HG02623 (cell line): Measurements from ENCODE around the gene DYNC1H1.
"Not testable (repeated sequence)": the region's sequence is repeated elsewhere in the genome, so short reads cannot be mapped to it uniquely, and the experiment has no call there.

Source experiments
- ATAC-seq: cut with Tn5 transposase; IDR thresholded peaks from one replicate; pipeline ENCODE4 v1.9.1; 2021; ENCODE audit warnings: moderate library complexity; ENCODE audit not compliant: unreplicated experiment

DYNC1H1 gene

DNA sequence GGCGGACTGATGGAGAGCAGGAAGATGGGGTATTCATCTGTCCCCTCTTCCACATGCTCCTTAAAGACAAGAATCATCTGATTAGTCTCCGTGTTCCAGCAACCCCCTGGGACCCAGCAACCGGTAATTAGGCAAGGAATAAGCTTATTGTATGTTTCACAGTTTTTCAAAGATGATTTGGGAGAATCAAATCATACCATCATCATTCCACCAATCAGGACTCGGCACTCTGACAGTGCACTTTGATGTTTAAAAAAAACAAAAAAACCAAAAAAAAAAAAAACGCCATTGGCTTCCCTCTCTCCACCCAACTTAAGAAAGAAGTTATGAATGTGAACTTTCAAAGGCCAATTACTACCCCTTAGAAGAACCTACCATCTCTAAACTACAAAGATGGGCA, 1.3 kb upstream of the DYNC1H1 start:
- ATAC-seq: no peak

DNA sequence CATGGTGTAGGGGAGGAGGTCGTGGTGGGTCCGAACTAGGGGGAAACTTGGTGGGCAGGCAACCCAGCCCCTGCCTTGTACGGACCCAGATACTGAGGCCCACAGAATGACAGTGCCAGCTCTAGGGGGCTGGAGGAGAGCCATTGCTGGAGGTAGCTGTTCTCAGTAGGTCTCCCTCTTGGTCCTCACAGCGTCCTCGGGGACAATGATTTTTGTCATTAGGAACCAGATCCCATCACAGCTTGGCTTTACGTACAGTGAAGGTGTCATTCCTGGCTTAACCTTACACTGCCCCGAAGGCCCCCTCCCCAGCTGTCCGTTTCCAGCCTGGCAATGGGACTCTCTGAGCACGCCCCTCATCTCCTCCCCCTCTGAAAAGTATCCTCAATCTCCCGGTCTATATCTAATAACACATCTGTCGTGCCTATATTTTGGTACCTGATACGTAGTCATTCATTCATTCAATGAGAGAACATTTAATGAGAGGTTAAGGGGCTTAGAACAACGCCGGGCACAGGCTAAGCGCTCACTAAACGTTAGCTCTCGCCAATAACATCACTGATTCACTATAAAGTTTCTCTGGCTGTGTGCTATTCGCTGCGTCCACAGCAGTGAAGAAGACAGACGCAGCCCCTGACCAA, 597 bp upstream of the DYNC1H1 start:
- ATAC-seq: no peak

DNA sequence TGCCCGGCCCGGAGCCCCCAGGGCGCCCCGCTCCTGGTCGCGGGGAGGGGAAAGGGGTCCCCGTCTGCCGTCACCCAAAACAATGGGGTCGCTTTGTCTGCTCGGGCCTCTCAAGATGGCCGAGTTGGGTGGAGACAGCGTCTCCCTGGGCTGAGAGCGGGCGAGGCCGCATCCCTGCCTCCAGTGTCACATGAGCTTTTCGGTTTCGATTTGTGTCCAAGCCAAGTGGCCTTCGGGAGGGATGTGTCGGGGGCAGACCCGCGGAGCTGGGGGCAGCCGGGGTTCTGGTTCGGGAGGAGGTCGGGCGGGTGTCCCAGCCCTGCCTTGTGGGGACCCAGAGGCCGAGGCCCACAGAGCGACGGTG, 790 bp downstream of the DYNC1H1 start:
- peak; percentile 27 for ATAC-seq

DNA sequence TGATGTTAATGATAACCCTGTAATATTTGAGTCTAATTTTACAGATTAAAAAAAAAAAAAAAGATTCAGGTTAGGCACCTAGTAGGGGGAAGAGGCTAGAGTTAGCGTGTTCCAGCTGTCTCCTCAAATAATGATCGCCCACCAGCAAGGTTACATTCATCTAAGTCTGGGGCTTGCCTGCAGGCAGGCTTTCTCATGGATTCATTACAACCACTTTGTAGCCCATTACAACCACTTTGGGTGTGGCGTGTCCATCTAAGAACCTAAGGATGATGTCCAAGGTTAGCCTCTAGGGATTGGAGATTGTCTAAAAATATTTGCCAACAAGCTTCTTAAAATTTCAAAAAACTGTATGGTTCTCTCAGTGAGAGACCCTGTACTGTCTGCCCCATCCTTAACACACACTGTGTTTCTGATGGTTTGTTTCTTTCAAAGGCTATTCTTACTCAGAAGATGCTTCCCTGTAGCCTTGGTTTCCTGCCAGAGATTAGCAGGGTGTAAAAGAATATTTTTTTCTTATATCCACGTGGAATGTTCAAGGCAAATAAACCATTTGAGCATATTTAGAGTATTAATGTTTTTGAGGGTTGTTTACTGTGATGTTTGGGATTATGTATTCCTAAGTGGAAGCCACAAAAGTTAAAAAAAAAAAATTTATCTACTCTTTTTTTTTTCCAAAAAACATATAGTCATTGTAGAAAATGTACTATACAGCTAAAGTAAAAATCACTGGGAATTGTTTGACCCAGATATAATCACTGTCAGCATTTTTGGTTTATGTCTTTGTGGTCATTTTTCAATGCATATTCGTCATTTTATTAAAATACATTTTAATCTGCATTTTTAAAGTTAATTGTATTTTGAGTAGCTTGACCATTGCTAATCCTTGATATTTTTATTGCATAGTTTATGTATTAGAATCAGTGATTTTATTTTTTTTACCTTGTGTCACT, 1.7 kb downstream of the DYNC1H1 start:
- ATAC-seq: no peak

DNA sequence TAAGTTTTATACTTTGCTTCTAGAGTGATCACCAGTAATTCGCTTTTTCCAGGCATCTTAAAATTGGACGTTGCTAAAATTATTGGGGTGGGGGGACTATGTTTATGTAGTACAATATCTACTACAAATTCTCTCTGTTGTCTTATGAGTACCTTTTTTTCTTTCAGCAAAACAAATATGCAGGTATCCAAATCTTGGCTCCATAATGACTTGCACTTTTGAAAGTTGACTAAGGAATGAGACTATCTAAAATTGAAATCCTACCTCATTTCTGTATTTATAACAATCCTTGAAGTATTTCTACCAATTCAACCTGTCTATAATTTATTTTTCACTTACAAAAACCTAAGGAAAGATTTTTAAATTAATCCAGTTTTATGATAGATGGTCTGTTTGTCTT, 2.4 kb downstream of the DYNC1H1 start:
- no peak for ATAC-seq

DNA sequence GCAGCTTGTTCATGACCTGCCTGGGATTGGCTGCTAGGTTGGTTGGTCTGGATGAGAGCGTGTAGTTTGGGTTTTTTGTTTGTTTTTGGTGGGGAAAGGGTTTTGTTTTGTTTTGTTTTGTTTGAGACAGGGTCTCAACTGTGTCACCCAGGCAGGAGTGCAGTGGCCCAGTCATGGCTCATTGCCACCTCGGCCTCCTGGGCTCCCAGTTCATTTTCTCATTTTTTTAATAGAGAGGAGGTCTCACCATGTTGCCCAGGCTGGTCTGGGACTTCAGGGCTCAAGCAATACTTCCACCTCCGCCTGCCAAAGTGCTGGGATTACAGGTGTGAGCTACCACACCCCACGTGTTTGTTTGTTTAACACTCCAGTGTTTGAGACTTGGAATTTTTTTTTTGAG, 3.8 kb downstream of the DYNC1H1 start:
- no peak for ATAC-seq

DNA sequence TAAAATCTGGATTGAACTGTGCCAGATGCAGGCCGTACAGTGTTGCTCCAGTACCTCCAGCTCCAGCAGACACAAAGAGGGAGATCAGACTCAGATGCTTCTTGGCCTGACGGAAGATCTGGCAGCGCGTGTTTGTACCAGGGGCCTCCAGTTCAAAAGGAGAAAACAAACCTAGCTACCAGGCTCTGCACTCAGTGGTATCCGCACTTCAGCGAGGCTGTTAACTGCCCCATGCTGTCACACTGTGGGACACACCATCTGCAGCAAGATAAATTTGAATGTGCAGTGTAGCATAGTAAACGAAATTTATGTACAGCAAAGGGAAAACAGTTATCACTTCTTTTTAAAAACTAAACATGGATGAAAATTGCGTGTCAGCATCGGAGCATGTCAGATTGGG, 5.1 kb downstream of the DYNC1H1 start:
- no peak for ATAC-seq

DNA sequence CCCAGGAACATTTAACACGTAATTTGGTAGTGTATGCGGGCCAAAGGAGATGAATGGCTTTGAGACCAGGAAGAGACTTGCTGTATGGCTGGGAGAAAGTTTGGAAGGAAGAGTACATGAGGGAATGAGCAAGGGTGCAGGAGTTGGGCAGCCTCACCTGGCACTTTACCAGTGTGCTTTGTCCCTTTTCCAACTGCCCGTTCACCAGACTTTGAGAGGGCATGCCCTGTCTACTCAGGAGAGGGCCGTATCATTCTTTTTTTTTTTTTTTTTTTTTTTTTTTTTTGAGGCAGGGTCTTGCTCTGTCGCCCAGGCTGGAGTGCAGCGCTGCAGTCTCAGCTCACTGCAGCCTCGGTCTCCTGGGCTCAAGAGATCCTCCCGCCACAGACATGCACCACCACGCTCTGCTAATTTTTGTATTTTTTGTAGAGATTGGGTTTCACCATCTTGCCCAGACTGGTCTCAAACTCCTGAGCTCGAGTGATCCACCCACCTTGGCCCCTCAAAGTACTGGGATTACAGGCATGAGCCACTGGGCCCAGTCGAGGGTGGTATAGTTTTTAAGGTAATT, 6.5 kb downstream of the DYNC1H1 start:
- no peak for ATAC-seq

DNA sequence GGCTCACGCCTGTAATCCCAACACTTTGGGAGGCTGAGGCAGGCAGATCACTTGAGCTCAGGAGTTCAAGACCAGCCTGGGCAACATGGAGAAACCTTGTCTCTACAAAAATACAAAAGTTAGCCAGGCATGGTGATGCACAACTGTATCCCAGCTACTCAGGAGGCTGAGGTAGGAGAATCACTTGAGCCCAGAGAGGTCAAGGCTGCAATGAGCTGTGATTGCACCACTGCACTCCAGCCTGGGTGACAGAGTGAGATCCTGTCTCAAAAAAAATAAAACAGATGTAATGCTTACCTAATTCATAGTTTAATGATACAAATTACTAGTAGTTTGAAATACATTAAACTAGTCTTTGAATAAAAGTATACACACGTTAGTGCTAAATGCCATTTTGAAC, 7.1 kb downstream of the DYNC1H1 start:
- not testable (repeated sequence) for ATAC-seq

DNA sequence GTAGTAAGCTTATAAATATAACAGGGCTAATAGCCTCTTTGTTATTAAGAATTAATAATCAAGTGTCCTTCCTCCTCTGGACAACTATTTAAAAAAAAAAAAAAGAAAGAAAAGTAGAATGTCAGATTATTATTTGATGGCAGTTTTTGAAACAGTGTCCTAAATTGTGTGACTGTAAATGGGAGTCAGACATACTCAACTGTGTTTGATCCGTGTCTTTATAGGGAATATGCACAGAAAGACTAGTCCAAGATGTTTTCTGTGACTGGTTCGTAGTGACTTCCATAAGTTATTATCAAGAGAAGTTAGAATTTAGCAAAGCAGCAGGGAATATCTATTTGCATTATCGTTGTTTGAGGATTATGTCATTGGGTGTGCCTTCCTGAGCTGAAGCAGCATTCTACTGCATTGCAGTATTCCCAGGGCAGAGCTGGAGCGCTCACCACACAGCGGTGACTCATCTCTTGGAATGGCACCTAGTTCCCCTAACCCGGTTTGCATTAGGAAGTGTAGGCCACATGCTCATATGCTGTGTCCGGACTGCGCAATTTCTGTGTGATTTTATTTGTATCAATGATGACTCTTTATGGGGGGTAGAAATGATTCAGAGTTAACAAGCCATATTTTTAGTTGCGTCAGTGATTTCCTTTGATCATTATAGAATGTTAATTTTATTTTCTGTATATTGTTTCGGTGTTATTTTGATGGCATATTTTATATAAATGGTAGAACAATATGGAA, 7.9 kb downstream of the DYNC1H1 start:
- ATAC-seq: no peak

DNA sequence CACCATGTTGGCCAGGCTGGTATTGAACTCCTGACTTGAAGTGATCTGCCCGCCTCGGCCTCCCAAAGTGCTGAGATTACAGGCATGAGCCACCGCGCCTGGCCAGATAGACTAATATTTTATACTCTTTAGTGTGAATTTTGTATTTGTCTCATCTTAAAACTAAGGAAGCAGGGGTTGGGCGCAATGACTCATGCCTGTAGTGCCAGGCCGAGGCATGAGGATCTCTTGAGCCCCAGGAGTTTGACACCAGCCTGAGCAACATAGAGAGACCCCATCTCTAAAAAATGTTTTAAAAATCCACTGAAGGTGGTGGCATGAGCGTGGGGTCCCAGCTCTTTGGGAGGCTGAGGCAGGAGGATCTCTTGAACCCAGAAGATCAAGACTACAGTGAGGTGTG, 9.0 kb downstream of the DYNC1H1 start:
- ATAC-seq: no peak

DNA sequence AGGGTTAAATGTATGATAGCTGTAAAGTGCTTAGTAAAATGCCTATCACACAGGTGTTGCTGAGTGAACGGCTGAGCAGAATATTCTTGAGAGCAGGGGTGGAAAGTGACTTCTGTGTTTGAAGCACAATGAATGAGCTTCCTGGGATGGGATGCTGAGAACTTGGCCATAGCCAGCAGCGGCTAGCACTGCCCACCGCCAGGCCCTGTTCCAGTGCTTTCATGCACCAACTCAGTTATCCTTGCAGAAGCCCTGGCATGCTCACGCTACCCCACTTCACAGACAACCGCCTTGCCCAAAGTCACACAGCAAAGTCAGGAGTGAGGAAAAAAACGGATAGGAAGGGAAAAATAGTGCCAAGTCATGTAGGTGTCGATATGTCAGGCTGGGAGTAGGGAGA, 10.9 kb downstream of the DYNC1H1 start:
- no peak for ATAC-seq

DNA sequence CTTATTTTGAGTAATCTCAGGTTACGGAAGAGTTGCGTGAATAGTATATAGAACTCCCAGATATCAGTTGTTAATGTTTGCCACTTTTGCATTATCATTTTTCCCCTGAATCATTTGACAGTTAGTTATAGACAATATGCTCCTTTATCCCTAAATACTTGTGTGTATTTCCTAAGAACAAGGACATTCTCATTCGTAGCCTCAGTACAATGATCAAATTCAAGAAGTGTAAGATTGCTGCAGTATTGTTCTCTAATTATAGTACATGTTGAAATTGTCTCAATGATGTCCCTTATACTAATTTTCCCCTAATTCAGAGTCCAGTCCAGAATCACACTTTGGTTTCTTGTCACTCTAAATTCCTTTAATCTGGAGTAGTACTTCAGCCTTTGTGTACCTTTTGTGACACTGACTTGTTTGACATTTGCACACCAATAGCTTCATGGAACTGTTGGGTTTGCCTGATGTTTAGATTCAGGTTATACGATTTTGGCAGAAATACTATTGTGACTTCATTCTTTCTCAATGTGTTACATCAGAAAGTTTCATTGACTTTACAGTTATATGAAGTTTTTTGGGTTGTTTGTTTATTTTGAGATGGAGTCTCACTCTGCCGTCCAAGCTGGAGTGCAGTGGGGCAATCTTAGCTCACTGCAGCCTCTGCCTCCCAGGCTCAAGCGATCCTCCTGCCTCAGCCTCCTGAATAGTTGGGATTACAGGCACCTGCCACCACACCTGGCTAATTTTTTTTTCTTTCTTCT, 13.1 kb downstream of the DYNC1H1 start:
- no peak for ATAC-seq

DNA sequence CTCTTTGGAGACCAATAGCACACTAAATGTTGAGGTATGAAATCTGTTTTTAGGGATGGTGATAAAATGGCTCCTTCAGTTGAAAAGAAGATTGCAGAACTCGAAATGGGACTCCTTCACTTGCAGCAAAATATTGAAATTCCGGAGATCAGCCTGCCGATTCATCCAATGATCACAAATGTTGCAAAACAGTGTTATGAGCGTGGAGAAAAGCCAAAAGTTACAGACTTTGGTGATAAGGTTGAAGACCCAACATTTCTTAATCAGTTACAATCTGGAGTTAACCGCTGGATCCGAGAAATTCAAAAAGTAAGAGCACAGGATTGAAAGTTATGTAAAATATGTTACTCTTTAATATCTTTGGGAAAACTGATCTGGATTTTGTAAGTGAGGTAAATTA, 15.3 kb downstream of the DYNC1H1 start:
- ATAC-seq: no peak

DNA sequence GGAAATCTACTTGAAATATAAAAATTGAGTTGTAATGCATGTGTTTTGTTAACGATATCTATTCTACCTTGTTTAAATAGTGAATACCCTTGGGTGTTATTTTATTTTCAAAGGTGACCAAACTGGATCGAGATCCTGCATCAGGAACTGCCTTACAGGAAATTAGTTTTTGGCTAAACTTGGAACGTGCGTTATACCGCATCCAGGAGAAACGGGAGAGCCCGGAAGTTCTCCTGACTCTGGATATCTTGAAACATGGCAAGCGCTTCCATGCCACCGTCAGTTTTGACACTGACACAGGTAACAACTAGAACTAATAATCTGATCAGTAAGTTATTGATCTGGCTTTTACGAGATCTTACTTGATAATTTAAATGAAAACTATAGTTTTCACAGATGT, 15.9 kb downstream of the DYNC1H1 start:
- ATAC-seq: no peak

DNA sequence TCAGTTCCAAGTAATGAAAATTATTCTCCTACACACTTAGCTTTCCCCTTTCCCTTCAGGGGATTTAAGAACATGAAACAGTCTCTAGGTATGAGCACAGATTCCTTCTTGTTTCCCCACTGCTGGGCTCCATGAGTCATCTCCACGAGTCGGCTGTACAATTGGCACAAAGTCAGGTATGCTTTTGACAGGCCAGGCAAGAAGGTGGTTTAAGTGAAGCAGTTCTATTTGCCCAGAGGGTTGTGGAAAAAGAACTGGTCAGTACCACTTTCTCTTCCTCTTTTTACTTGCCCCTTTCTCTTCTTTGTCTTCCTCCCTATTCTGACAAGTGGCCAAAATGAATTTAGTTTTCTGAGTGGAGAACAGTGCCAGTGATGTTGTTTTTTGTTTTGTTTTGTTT, 16.3 kb downstream of the DYNC1H1 start:
- peak; percentile 60 for ATAC-seq

DNA sequence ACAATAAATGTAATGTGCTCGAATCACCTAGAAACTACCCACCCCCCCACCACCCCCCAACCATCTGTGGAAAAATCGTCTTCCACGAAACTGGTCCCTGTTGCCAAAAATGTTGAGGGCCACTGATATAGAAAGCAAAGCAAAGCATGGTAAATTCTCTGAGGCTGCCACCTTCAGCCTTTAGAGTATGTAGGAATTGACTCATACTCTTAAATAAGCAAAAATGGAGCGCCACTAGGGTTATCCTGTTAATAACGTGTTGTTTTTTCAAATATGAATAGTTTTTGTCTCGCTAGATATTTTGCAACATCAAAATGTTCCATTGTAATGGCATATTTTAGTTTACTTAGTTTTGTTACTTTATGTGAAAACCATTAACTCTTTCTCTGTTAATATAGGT, 18.2 kb downstream of the DYNC1H1 start:
- ATAC-seq: no peak

DNA sequence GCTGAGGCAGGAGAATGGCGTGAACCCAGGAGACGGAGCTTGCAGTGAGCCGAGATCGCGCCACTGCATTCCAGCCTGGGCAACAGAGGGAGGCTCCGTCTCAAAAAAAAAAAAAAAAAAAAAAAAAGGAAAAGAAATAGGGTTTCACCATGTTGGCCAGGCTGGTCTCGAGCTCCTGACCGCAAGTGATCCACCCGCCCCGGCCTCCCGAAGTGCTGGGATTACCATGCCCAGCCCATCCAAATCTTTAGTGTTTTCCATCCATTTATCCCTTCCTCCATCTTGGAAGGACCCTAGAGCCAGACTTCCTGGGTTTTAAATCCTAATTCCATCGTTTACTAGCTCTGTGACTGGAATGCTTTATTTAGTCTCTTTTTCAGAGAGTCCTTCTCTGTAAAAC, 20.5 kb downstream of the DYNC1H1 start:
- not testable (repeated sequence) for ATAC-seq

DNA sequence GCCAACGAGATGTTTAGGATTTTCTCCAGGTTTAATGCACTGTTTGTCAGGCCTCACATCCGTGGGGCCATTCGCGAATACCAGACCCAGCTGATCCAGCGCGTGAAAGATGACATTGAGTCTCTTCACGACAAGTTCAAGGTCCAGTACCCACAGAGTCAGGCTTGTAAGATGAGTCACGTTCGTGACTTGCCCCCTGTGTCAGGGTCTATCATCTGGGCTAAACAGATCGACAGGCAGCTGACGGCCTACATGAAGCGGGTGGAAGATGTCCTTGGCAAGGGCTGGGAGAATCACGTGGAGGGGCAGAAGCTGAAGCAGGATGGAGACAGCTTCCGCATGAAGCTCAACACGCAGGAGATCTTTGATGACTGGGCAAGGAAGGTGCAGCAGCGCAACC, 21.6 kb downstream of the DYNC1H1 start:
- ATAC-seq: no peak

DNA sequence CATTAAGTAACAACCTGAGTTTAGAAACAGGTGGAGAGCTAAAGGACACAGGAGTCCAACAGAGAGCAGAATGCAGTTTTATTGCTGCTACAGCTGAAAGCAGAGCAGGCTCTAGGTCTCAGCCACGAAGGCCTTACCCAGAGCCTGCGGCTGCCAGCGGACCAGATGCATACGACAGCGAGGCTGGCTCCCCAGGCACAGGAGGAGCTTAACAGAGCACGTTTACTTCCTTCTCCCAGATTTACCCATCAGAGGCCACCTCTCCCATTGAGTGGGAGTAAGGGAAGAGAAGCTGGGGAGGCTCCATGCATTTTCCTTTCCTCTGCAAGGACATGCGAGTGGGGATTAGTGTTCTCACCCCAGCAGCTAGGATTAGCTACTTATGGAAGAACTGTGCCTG, 22.6 kb downstream of the DYNC1H1 start:
- no peak for ATAC-seq

DNA sequence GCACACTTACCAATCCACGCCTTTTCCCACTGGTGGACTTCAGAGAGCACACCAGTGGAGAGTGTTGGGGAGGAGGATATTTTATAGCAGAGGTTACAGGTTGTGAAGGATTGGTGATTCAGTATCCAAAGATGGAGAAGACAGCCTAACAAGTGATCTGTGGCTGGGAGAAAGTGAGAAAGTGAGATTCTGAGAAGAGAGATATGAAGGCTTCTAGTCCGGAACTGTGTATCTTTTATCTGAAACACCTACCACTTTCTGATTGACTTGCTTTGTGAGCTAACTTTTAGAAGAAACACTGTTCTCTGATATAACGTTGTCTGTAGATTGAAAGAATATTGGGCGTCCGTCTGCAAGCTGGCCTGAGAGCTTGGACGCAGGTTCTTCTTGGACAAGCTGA, 24.0 kb downstream of the DYNC1H1 start:
- no peak for ATAC-seq
